SK-N-MC (cell line): ENCODE data around the gene GRK6.

Experiments used
- EZH2 ChIP-seq: fragments of 200-600 bp; sonication (generic); IDR thresholded peaks from one replicate; pipeline ENCODE4 v1.6.1; 2017; ENCODE audit warnings: antibody characterized with exemption
- POLR2AphosphoS5 ChIP-seq: IDR thresholded peaks from 2 replicates; pipeline ENCODE4 v1.6.1; 2012; ENCODE audit warnings: mild to moderate bottlenecking, low read depth, low read length, borderline replicate concordance

- no peak for TF ChIP-seq EZH2
- no peak for TF ChIP-seq POLR2AphosphoS5
Observed at GRCh38 chr5:177465044-177465443, 38.6 kb downstream of the GRK6 start.
